HEK293 (cell line): ENCODE measurements around the gene COQ10A.

Experiments used
- KLF1 ChIP-seq: fragments of 450-650 bp; formaldehyde crosslinking; IDR thresholded peaks from 2 replicates; pipeline ENCODE4 v1.5.1; 2016; ENCODE audit warnings: missing biosample characterization, missing genetic modification characterization
- KLF10 ChIP-seq: fragments of 450-650 bp; IDR thresholded peaks from 2 replicates; pipeline ENCODE4 v1.5.1; 2018; ENCODE audit warnings: missing biosample characterization, mild to moderate bottlenecking, missing genetic modification characterization
- KLF16 ChIP-seq: fragments of 450-650 bp; formaldehyde crosslinking; IDR thresholded peaks from 2 replicates; pipeline ENCODE4 v1.5.1; 2017; ENCODE audit warnings: missing biosample characterization, missing genetic modification characterization
- KLF9 ChIP-seq: fragments of 450-650 bp; formaldehyde crosslinking; IDR thresholded peaks from 2 replicates; pipeline ENCODE4 v1.5.1; 2016; ENCODE audit warnings: missing biosample characterization, missing genetic modification characterization, low read depth
- YY1 ChIP-seq: fragments of 450-650 bp; formaldehyde crosslinking; IDR thresholded peaks from 2 replicates; pipeline ENCODE4 v1.5.1; 2018; ENCODE audit warnings: missing biosample characterization, missing genetic modification characterization
- YY2 ChIP-seq: fragments of 450-650 bp; formaldehyde crosslinking; IDR thresholded peaks from 2 replicates; pipeline ENCODE4 v1.5.1; 2016; ENCODE audit warnings: missing biosample characterization, missing genetic modification characterization
- ZBTB10 ChIP-seq: fragments of 450-650 bp; formaldehyde crosslinking; IDR thresholded peaks from 2 replicates; pipeline ENCODE4 v1.5.1; 2016; ENCODE audit warnings: missing biosample characterization, missing genetic modification characterization
- ZBTB11 ChIP-seq: fragments of 450-650 bp; formaldehyde crosslinking; conservative IDR thresholded peaks from 2 replicates; pipeline ENCODE4 v1.5.1; 2016; ENCODE audit warnings: low read depth, missing biosample characterization, missing genetic modification characterization
- ZBTB20 ChIP-seq: fragments of 450-650 bp; formaldehyde crosslinking; IDR thresholded peaks from 2 replicates; pipeline ENCODE4 v1.5.1; 2016; ENCODE audit warnings: missing biosample characterization, missing genetic modification characterization
- ZBTB44 ChIP-seq: fragments of 450-650 bp; IDR thresholded peaks from 2 replicates; pipeline ENCODE4 v1.5.1; 2018; ENCODE audit warnings: missing biosample characterization, mild to moderate bottlenecking, missing genetic modification characterization
- ZBTB48 ChIP-seq: fragments of 450-650 bp; formaldehyde crosslinking; IDR thresholded peaks from 2 replicates; pipeline ENCODE4 v1.5.1; 2016; ENCODE audit warnings: missing biosample characterization, missing genetic modification characterization
- ZBTB6 ChIP-seq: fragments of 450-650 bp; formaldehyde crosslinking; IDR thresholded peaks from 2 replicates; pipeline ENCODE4 v1.5.1; 2017; ENCODE audit warnings: missing biosample characterization, missing genetic modification characterization
- ZNF133 ChIP-seq: fragments of 450-650 bp; formaldehyde crosslinking; IDR thresholded peaks from 2 replicates; pipeline ENCODE4 v1.5.1; 2016; ENCODE audit warnings: missing biosample characterization, missing genetic modification characterization
- ZNF202 ChIP-seq: fragments of 450-650 bp; formaldehyde crosslinking; IDR thresholded peaks from 2 replicates; pipeline ENCODE4 v1.5.1; 2016; ENCODE audit warnings: missing biosample characterization, missing genetic modification characterization, borderline replicate concordance
- ZNF239 ChIP-seq: fragments of 450-650 bp; formaldehyde crosslinking; IDR thresholded peaks from 2 replicates; pipeline ENCODE4 v1.5.1; 2016; ENCODE audit warnings: missing biosample characterization, missing genetic modification characterization
- ZNF248 ChIP-seq: fragments of 450-650 bp; formaldehyde crosslinking; IDR thresholded peaks from 2 replicates; pipeline ENCODE4 v1.5.1; 2017; ENCODE audit warnings: missing biosample characterization, missing genetic modification characterization
- ZNF335 ChIP-seq: fragments of 450-650 bp; formaldehyde crosslinking; conservative IDR thresholded peaks from 2 replicates; pipeline ENCODE4 v1.5.1; 2016; ENCODE audit warnings: missing biosample characterization, missing genetic modification characterization
- ZNF37A ChIP-seq: fragments of 450-650 bp; IDR thresholded peaks from 2 replicates; pipeline ENCODE4 v1.5.1; 2018; ENCODE audit warnings: missing biosample characterization, missing genetic modification characterization
- ZNF404 ChIP-seq: fragments of 450-650 bp; formaldehyde crosslinking; IDR thresholded peaks from 2 replicates; pipeline ENCODE4 v1.5.1; 2017; ENCODE audit warnings: missing biosample characterization, missing genetic modification characterization
- ZNF48 ChIP-seq: fragments of 450-650 bp; formaldehyde crosslinking; IDR thresholded peaks from 2 replicates; pipeline ENCODE4 v1.5.1; 2016; ENCODE audit warnings: missing biosample characterization, missing genetic modification characterization
- ZNF580 ChIP-seq: fragments of 450-650 bp; formaldehyde crosslinking; IDR thresholded peaks from 2 replicates; pipeline ENCODE4 v1.5.1; 2016; ENCODE audit warnings: missing biosample characterization, missing genetic modification characterization
- ZNF610 ChIP-seq: fragments of 450-650 bp; formaldehyde crosslinking; IDR thresholded peaks from 2 replicates; pipeline ENCODE4 v1.5.1; 2016; ENCODE audit warnings: missing biosample characterization, missing genetic modification characterization, borderline replicate concordance
- ZNF639 ChIP-seq: fragments of 450-650 bp; formaldehyde crosslinking; IDR thresholded peaks from 2 replicates; pipeline ENCODE4 v1.5.1; 2016; ENCODE audit warnings: missing biosample characterization, missing genetic modification characterization
- ZNF76 ChIP-seq: fragments of 450-650 bp; formaldehyde crosslinking; IDR thresholded peaks from 2 replicates; pipeline ENCODE4; 2016; ENCODE audit warnings: low read depth, missing biosample characterization, missing genetic modification characterization, borderline replicate concordance
- ZNF792 ChIP-seq: fragments of 450-650 bp; formaldehyde crosslinking; IDR thresholded peaks from 2 replicates; pipeline ENCODE4 v1.5.1; 2016; ENCODE audit warnings: missing biosample characterization, missing genetic modification characterization
- ZSCAN16 ChIP-seq: fragments of 450-650 bp; formaldehyde crosslinking; IDR thresholded peaks from 2 replicates; pipeline ENCODE4 v1.5.1; 2016; ENCODE audit warnings: missing biosample characterization, missing genetic modification characterization
- ZSCAN18 ChIP-seq: fragments of 450-650 bp; formaldehyde crosslinking; IDR thresholded peaks from 2 replicates; pipeline ENCODE4 v1.5.1; 2016; ENCODE audit warnings: missing biosample characterization, missing genetic modification characterization

The COQ10A gene

GRCh38 chr12:56258068-56258819, 8.5 kb upstream of the COQ10A start, which contains the start of gene ANKRD52 (continued):
- TF ChIP-seq ZBTB11 (0 out of 2 replicates have a peak, but pooled peaks have one; percentile 9), ZNF48 (tag by site-specific recombination) (no peak), ZBTB48 (tag by site-specific recombination) (0 out of 2 replicates have a peak, but pooled peaks have one; percentile 53), ZBTB6 (tag by site-specific recombination) (peak; percentile 72), KLF9 (tag by site-specific recombination) (peak; percentile 71), KLF16 (tag by site-specific recombination) (peak; percentile 87), ZNF37A (0 out of 2 replicates have a peak, but pooled peaks have one; percentile 3), ZBTB20 (peak; percentile 81), ZBTB44 (tag by site-specific recombination) (peak; percentile 50; the same call in 1 of the 2 replicates), ZNF133 (tag by site-specific recombination) (peak; percentile 39; the same call in 1 of the 2 replicates), ZSCAN16 (tag by site-specific recombination) (peak; percentile 26; the same call in 1 of the 2 replicates), ZNF610 (tag by site-specific recombination) (peak; percentile 72; the same call in 1 of the 2 replicates), ZNF239 (tag by site-specific recombination) (0 out of 2 replicates have a peak, but pooled peaks have one; percentile 4), KLF1 (tag by site-specific recombination) (no peak), ZNF639 (no peak), ZNF580 (tag by site-specific recombination) (0 out of 2 replicates have a peak, but pooled peaks have one; percentile 36), KLF10 (tag by site-specific recombination) (peak; percentile 64; the same call in 1 of the 2 replicates), ZSCAN18 (tag by site-specific recombination) (0 out of 2 replicates have a peak, but pooled peaks have one; percentile 29), ZNF202 (tag by site-specific recombination) (no peak), YY1 (tag by site-specific recombination) (peak; percentile 71; the same call in 1 of the 2 replicates), ZNF404 (tag by site-specific recombination) (no peak), ZNF335 (tag by site-specific recombination) (peak; percentile 73), YY2 (tag by site-specific recombination) (peak; percentile 52; the same call in 1 of the 2 replicates), ZNF76 (tag by site-specific recombination) (peak; percentile 92), ZNF248 (tag by site-specific recombination) (no peak), ZNF792 (tag by site-specific recombination) (no peak), ZBTB10 (tag by site-specific recombination) (peak; percentile 64)
